ENCODE results near the gene VPS4B.

VPS4B gene

DNA sequence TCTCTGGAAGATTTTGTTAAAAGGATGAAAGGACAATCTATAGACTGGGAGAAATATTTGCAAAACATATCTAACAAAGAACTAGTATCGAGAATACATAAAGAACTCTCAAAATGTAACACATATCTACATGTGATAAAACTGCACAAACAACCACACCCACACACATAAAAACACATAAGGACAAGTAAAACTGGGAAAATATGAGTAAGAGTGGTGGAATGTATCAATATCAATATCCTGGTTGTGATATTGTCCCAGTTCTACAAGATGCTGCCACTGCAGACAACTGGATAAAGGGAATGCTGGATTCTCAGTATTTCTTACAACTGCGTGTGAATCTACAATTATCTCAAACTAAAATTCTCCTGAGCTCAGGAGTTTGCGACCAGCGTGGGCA is 9.3 kb downstream of the VPS4B start:
- Mint-ChIP-seq H3K4me3 (no peak overlapping the region), H3K27me3 (no peaks in the 10 kb centered on the region), H3K27ac (ENCODE audit: low read depth) (no peak overlapping the region), H3K9me3 (no peaks in the 10 kb centered on the region), H3K36me3 (ENCODE audit: insufficient read depth) (peaks cover 46% of the 10 kb centered on the region), H3K4me1 (peaks cover 28% of the 10 kb centered on the region)
- no peak for DNase-seq (ENCODE audit: low spot score in 2 of 2)
- ATAC-seq (replicated peaks; ENCODE audit: extremely low read depth, poor library complexity, severe bottlenecking): no peak

DNA sequence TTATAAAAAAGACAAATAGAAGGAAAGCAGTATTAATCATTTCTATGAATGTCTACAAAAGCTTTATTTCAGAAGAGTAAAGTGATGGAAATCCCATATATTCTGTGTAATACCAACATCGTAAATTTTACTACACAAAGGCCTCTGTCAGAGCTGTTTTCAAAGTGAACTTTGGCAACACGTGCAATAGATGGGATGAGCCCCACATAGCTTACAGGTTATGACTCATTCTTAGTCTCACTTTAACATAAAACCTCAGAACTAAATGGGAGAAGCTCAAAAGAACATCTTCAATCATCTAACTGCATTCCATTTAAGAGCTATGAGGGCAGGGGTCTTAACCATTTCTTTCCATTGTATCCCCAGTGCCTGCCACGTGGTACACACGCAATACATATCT is 11.5 kb downstream of the VPS4B start:
- no peaks in the 10 kb centered on the region for H3K9me3 Mint-ChIP-seq
- H3K36me3 Mint-ChIP-seq (ENCODE audit: insufficient read depth): peaks cover 59% of the 10 kb centered on the region
- H3K27ac Mint-ChIP-seq (ENCODE audit: low read depth): peak overlapping the region; percentile 48
- ATAC-seq (replicated peaks; ENCODE audit: extremely low read depth, poor library complexity, severe bottlenecking) (no peak), DNase-seq (ENCODE audit: low spot score in 2 of 2) (no peak)
- peaks cover 40% of the 10 kb centered on the region for H3K4me1 Mint-ChIP-seq
- H3K4me3 Mint-ChIP-seq: no peak overlapping the region
- no peaks in the 10 kb centered on the region for H3K27me3 Mint-ChIP-seq

DNA sequence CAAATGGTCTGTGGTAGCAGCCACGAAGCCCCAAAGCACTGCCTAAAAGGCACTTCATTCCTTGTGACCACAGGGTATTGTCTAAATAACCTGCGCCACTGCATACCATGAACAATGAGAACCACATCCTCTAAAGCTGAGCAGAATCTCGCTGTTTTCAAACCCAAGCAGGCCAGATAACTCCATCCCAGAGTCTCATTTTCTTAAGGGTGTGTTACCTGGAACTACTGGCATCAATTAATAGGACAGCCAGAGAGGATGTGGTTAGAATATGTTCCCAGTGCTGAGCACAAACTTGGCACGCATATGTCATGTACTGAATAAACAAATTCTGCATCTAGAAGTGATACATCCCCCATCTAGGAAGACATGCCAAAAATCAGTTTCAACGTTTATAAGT is 13.0 kb downstream of the VPS4B start:
- DNase-seq (ENCODE audit: low spot score in 2 of 2) (no peak), ATAC-seq (replicated peaks; ENCODE audit: extremely low read depth, poor library complexity, severe bottlenecking) (no peak)
- Mint-ChIP-seq H3K4me1 (peaks cover 34% of the 10 kb centered on the region), H3K9me3 (no peaks in the 10 kb centered on the region), H3K27me3 (no peaks in the 10 kb centered on the region), H3K4me3 (no peak overlapping the region), H3K36me3 (ENCODE audit: insufficient read depth) (peaks cover 55% of the 10 kb centered on the region), H3K27ac (ENCODE audit: low read depth) (no peak overlapping the region)

DNA sequence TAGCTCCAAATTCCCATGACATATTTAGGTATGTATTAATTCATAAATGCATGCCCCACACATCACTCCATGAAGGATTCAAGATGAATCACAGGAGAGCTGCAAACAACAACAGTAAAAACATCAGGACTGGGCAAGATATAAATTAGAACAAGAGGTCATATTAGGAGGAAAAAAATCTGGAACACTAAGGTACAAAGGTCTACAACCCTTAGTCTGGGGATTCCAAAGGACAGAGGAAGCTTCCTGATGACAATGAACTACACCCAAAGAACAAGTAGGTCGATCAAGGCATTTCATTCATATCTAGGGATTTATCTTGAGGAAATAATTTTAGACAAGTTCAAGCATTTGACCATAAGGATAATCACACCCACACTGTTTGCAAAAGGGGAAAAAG is 14.5 kb downstream of the VPS4B start:
- Mint-ChIP-seq H3K27ac (ENCODE audit: low read depth) (no peak overlapping the region), H3K36me3 (ENCODE audit: insufficient read depth) (peaks cover 58% of the 10 kb centered on the region), H3K27me3 (no peaks in the 10 kb centered on the region), H3K4me3 (no peak overlapping the region), H3K4me1 (peaks cover 21% of the 10 kb centered on the region), H3K9me3 (no peaks in the 10 kb centered on the region)
- ATAC-seq (replicated peaks; ENCODE audit: extremely low read depth, poor library complexity, severe bottlenecking) (no peak), DNase-seq (ENCODE audit: low spot score in 2 of 2) (no peak)

DNA sequence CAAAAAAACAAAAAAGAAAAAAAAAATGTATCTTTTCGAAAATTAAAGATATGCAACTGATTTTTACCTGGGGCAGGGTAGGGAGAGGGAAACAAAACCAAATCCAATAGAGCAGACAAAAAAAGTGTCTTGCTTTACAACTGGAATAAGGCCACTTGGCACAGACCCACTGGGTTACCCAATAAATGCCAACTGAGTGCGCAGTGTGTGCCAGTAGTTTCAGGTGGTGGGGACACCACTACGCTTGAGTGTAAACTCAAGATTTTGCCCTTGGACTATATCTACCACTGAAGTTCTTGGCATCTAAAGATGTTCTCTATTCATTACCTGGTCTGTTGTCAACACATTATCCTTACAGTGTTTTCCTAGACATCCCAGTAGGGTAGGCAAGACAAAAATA is 16.3 kb downstream of the VPS4B start:
- no peak for ATAC-seq (replicated peaks; ENCODE audit: extremely low read depth, poor library complexity, severe bottlenecking)
- Mint-ChIP-seq H3K27ac (ENCODE audit: low read depth) (no peak overlapping the region), H3K4me3 (no peak overlapping the region)

DNA sequence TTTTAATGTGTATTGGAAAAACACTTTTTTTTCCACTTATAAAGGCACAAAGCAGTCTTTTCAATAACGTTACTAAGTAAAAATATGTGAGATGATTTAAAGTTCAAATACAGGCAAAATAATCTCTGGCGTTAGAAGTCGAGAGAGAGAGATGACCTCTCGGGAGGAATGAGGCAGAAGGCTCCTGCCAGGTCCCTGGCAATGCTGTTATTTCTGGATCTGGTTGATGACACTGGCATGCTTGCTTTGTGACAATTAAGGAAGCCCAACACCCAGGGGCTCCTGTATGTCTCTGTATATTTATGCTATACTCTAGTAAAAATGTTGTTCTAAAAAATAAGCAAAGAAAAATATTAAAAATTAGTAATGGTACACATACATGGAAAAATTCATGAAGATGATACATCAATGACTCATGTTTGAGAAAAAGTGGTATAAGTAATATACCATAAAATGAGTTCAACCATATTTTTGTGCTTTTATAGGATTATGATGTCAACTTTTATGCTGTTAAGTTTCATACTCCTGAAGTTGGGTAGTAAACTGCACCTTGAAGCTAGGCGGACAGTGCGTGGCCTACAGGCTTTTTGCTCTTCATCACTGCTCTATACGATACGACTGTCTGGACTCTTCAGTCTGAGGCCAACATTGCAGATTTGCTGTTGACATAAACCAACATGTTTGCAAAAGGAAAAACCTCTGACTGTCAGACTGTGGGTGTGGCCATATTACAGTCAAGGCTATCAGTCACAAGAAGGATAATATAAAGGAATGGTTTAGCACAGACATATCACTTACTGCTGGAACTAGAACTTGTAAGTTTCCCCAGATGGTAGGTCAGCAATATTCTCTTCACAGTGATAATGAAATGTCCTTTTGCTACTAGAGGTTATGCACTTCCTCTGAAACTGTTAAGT is 19.8 kb downstream of the VPS4B start:
- ATAC-seq (replicated peaks; ENCODE audit: extremely low read depth, poor library complexity, severe bottlenecking) (no peak), DNase-seq (ENCODE audit: low spot score in 2 of 2) (no peak)
- Mint-ChIP-seq H3K4me3 (no peak overlapping the region), H3K9me3 (no peaks in the 10 kb centered on the region), H3K4me1 (peaks cover 21% of the 10 kb centered on the region), H3K36me3 (ENCODE audit: insufficient read depth) (peaks cover 59% of the 10 kb centered on the region), H3K27ac (ENCODE audit: low read depth) (no peak overlapping the region), H3K27me3 (no peaks in the 10 kb centered on the region)

More for the DNA sequence above, 16.3 kb downstream of the VPS4B start:
- H3K9me3 Mint-ChIP-seq: no peaks in the 10 kb centered on the region
- peaks cover 19% of the 10 kb centered on the region for H3K4me1 Mint-ChIP-seq
- no peaks in the 10 kb centered on the region for H3K27me3 Mint-ChIP-seq
- H3K36me3 Mint-ChIP-seq (ENCODE audit: insufficient read depth): peaks cover 62% of the 10 kb centered on the region
- DNase-seq (ENCODE audit: low spot score in 2 of 2): no peak

DNA sequence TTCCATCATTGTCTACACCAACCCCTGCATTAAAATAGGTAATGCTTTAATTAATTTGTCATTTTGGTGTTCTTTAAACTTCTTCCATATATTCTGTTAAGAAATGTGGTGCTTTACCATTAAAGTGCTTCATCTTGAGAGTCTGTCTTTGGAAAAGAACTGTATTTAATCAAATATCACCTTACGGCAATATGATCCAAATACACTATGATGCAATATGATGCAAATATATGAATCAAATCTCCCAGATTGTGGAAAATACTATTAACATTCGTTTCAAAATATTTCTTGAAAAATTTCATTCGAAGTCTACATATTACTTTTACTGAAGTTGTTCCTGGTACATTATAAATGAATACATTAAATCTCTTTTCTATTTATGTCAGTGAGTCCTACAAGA is 23.0 kb downstream of the VPS4B start:
- no peak for ATAC-seq (replicated peaks; ENCODE audit: extremely low read depth, poor library complexity, severe bottlenecking)
- Mint-ChIP-seq H3K36me3 (ENCODE audit: insufficient read depth) (peaks cover 67% of the 10 kb centered on the region), H3K9me3 (no peaks in the 10 kb centered on the region), H3K27ac (ENCODE audit: low read depth) (peak overlapping the region; percentile 85), H3K4me1 (peaks cover 13% of the 10 kb centered on the region), H3K4me3 (no peak overlapping the region), H3K27me3 (no peaks in the 10 kb centered on the region)
- DNase-seq (ENCODE audit: low spot score in 2 of 2): no peak

DNA sequence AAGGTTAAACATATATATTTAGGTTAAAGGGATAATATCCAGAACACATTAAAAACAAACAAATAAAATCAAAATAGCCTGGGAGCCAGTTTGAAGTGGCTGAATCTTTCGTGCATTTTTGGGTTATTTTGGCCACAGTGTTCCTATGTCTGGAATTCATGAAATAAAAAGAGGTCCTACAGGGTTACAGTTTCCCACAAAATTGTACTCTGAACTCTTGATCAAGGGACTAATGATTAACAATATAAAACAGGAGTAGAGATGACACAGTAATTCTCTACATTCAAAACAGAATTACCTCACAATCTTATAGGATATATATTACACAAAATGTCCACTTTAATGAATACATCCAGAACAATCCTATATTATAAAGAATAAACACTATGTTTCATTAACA is 24.9 kb downstream of the VPS4B start:
- no peak overlapping the region for H3K27ac Mint-ChIP-seq (ENCODE audit: low read depth)
- H3K4me3 Mint-ChIP-seq: no peak overlapping the region
- no peaks in the 10 kb centered on the region for H3K9me3 Mint-ChIP-seq
- H3K27me3 Mint-ChIP-seq: no peaks in the 10 kb centered on the region
- ATAC-seq (replicated peaks; ENCODE audit: extremely low read depth, poor library complexity, severe bottlenecking): no peak
- no peak for DNase-seq (ENCODE audit: low spot score in 2 of 2)
- peaks cover 13% of the 10 kb centered on the region for H3K4me1 Mint-ChIP-seq
- H3K36me3 Mint-ChIP-seq (ENCODE audit: insufficient read depth): peaks cover 63% of the 10 kb centered on the region

DNA sequence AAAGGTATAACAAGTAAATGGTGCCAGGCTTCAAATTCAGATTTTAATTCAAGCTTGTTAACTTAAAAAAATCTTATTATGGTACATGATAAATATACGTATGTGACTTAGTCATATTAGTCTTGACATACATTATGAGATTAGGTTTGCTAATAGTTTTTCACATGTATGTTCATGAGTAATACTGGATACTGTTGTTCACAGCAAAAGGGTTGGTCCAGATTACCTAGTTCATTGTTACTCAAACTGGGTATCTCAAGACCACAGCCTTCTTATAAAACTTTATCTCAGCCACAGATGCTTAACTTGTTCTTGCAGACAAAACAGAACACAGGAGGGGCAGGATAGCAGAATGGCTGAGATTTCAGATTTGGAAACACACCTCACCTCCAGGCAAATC is 26.8 kb downstream of the VPS4B start:
- no peak for ATAC-seq (replicated peaks; ENCODE audit: extremely low read depth, poor library complexity, severe bottlenecking)
- Mint-ChIP-seq H3K36me3 (ENCODE audit: insufficient read depth) (peaks cover 65% of the 10 kb centered on the region), H3K4me1 (peaks cover 8% of the 10 kb centered on the region)

DNA sequence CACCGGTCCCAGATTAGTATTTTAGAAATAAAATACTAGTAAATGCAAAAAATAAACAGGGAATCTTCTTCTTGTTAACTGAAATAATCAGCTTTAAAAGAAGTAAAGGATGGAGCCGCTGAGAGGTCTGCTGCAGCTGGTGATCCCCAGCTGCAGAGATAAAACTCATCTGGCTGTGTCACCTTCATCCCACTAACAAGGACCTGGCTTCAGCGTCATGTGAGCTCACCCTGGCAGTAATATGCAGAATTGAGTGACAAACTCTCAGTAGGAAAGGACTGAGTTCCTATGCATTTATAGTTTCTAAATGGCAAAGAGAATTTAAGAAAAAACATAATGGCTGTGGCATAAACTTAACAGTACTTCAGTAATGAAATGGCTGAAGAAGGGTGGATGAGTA is 27.3 kb downstream of the VPS4B start:
- Mint-ChIP-seq H3K4me3 (no peak overlapping the region), H3K4me1 (peaks cover 3% of the 10 kb centered on the region), H3K27me3 (no peaks in the 10 kb centered on the region), H3K36me3 (ENCODE audit: insufficient read depth) (peaks cover 64% of the 10 kb centered on the region), H3K9me3 (no peaks in the 10 kb centered on the region), H3K27ac (ENCODE audit: low read depth) (no peak overlapping the region)
- no peak for DNase-seq (ENCODE audit: low spot score in 2 of 2)
- ATAC-seq (replicated peaks; ENCODE audit: extremely low read depth, poor library complexity, severe bottlenecking): no peak

More for the DNA sequence above, 26.8 kb downstream of the VPS4B start:
- Mint-ChIP-seq H3K9me3 (no peaks in the 10 kb centered on the region), H3K4me3 (no peak overlapping the region), H3K27me3 (no peaks in the 10 kb centered on the region), H3K27ac (ENCODE audit: low read depth) (no peak overlapping the region)
- no peak for DNase-seq (ENCODE audit: low spot score in 2 of 2)

DNA sequence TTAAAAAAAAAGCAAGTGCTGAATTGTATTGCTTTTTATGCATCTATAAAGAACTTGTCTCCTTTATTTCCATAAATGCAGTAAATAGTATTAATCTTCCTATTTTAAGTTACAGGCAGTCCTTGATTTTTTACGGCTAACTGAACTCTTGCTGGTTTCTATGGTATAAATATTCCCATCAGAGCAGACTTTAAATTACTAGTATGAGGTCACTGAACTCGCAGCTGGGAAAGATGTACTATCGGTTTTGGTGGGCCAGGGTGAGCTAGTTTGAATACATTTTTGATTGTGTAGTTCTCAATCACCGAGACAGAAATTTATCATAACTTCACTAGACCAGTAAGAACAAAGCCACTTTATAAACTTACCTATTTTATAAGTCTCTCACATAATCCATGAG is 34.4 kb downstream of the VPS4B start:
- no peaks in the 10 kb centered on the region for H3K9me3 Mint-ChIP-seq
- DNase-seq (ENCODE audit: low spot score in 2 of 2) (no peak), ATAC-seq (replicated peaks; ENCODE audit: extremely low read depth, poor library complexity, severe bottlenecking) (no peak)
- no peaks in the 10 kb centered on the region for H3K27me3 Mint-ChIP-seq
- no peaks in the 10 kb centered on the region for H3K4me1 Mint-ChIP-seq
- peak overlapping the region; percentile 41 for H3K27ac Mint-ChIP-seq (ENCODE audit: low read depth)
- peaks cover 32% of the 10 kb centered on the region for H3K36me3 Mint-ChIP-seq (ENCODE audit: insufficient read depth)
- H3K4me3 Mint-ChIP-seq: no peak overlapping the region

DNA sequence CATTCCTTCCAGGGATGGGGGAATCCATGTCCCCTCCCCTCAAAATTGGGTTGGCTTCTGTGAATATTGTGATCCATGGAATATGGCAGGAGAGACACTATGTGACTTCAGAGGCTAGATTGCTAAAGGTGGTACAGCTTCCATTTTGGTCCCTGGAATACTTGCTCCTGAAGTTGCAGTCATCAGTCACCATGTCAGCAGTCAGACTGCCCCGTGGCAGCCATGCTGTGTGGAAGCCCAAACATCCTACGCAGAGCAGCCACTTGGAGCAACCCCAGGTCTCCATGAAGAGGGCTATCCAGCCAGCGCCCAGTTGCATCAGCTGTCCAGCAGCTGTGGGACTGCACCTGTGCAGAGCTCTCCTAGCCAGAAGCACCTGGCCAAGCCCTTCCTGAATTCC is 39.4 kb downstream of the VPS4B start:
- Mint-ChIP-seq H3K9me3 (no peaks in the 10 kb centered on the region), H3K27ac (ENCODE audit: low read depth) (no peak overlapping the region), H3K4me3 (no peak overlapping the region), H3K36me3 (ENCODE audit: insufficient read depth) (peaks cover 6% of the 10 kb centered on the region), H3K27me3 (no peaks in the 10 kb centered on the region), H3K4me1 (peaks cover 10% of the 10 kb centered on the region)
- ATAC-seq (replicated peaks; ENCODE audit: extremely low read depth, poor library complexity, severe bottlenecking) (no peak), DNase-seq (ENCODE audit: low spot score in 2 of 2) (no peak)

DNA sequence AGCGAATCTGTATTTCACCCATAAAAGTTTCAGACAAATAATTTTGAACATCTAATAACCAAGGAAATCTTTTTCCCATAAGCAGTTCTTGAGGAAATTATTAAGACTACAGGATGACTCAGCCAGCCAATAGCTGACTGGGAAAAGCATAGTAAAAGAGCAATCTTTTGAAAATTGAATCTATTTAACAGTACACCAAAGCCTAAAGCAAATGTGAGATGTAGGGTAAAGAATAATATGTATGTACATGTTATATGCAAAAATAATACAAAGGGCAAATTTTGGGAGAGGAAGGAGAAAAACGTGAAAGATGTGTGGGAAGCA is 42.7 kb downstream of the VPS4B start:
- Mint-ChIP-seq H3K27me3 (no peaks in the 10 kb centered on the region), H3K4me1 (peaks cover 15% of the 10 kb centered on the region), H3K9me3 (no peaks in the 10 kb centered on the region), H3K36me3 (ENCODE audit: insufficient read depth) (peaks cover 3% of the 10 kb centered on the region), H3K4me3 (no peak overlapping the region), H3K27ac (ENCODE audit: low read depth) (no peak overlapping the region)
- DNase-seq (ENCODE audit: low spot score in 2 of 2) (no peak), ATAC-seq (replicated peaks; ENCODE audit: extremely low read depth, poor library complexity, severe bottlenecking) (no peak)
